ENCODE data around the gene ZNF514. TPM values are rescaled to one million over a fixed set of nuclear protein-coding genes. Genes with fewer than 3 reads are reported as not detected.

Gene ZNF514
- total and polyA plus RNA-seq, 12 donors, result 4.6 to 26.1 (median 14.2) TPM

- intact Hi-C loops (cut with DNase I), result no loop called here
- Histone ChIP-seq H3K4me3 (no peak overlapping the region), H3K27me3 (no peaks in the 10 kb centered on the region), H3K9me3 (replicated peaks in 1 of 3) (no peaks in the 10 kb centered on the region), H3K27ac (no peak overlapping the region), H3K36me3 (replicated peaks in 1 of 2) (no peaks in the 10 kb centered on the region), H3K4me1 (replicated peaks in 1 of 2) (no peaks in the 10 kb centered on the region)
- DNase-seq, result no peak
- TF ChIP-seq CTCF (IDR thresholded peaks at IDR 0.05) (no peak), POLR2A (IDR thresholded peaks at IDR 0.05) (no peak)
- 89 to 90% (median 90%) methylated on average over 2 of the region's 2 CpGs for WGBS, 4 donors
Measured at GRCh38 chr2:95174031-95174542, 14.4 kb upstream of the ZNF514 start.

- Histone ChIP-seq H3K27me3 (no peaks in the 10 kb centered on the region), H3K4me1 (replicated peaks in 1 of 2) (no peaks in the 10 kb centered on the region), H3K27ac (no peak overlapping the region), H3K9me3 (replicated peaks in 1 of 3) (no peaks in the 10 kb centered on the region), H3K4me3 (no peak overlapping the region), H3K36me3 (replicated peaks in 1 of 2) (no peaks in the 10 kb centered on the region)
- no peak for DNase-seq
- no peak for TF ChIP-seq CTCF (IDR thresholded peaks at IDR 0.05)
- no peak for TF ChIP-seq POLR2A (IDR thresholded peaks at IDR 0.05)
- intact Hi-C loops (cut with DNase I), result no loop called here
- 86 to 91% (median 88%) methylated on average over 7 of the region's 7 CpGs for WGBS, 4 donors
Measured at GRCh38 chr2:95171902-95172301, 12.3 kb upstream of the ZNF514 start.

GRCh38 chr2:95166065-95166763 lies 6.6 kb upstream of the ZNF514 start:
- no peaks in the 10 kb centered on the region for H3K9me3 ChIP-seq (replicated peaks in 1 of 3)
- DNase-seq, result no peak
- 7 to 10% (median 8%) methylated on average over 13 to 16 of the region's 16 CpGs for WGBS, 4 donors
- no peaks in the 10 kb centered on the region for H3K36me3 ChIP-seq (replicated peaks in 1 of 2)
- H3K4me3 ChIP-seq, result peak overlapping the region; percentile 50 to 96 (median 66)
- intact Hi-C loops (cut with DNase I), result no loop called here
- peak overlapping the region in 4 of 5 donors; percentile 81 to 95 (median 93) for H3K27ac ChIP-seq
- peaks cover 12 to 17% of the 10 kb centered on the region in 2 donors for H3K4me1 ChIP-seq (replicated peaks in 1 of 2)
- no peaks in the 10 kb centered on the region for H3K27me3 ChIP-seq
- TF ChIP-seq POLR2A (IDR thresholded peaks at IDR 0.05) (no peak), CTCF (IDR thresholded peaks at IDR 0.05) (no peak)

GRCh38 chr2:95165371-95166064 lies 5.9 kb upstream of the ZNF514 start, which contains the start of gene ZNF2:
TSS of gene ZNF2 (plus strand) at chr2:95165809. CDS start at chr2:95176227, 10,418 bp downstream.
- 0 to 1% (median 0%) methylated on average over 11 to 56 of the region's 56 CpGs for WGBS, 4 donors
- Histone ChIP-seq H3K9me3 (replicated peaks in 1 of 3) (no peaks in the 10 kb centered on the region), H3K36me3 (replicated peaks in 1 of 2) (no peaks in the 10 kb centered on the region), H3K4me1 (replicated peaks in 1 of 2) (peaks cover 12 to 17% of the 10 kb centered on the region in 2 donors), H3K4me3 (peak within 1 kb of the TSS; percentile 50 to 96 (median 66)), H3K27ac (peak within 1 kb of the TSS; percentile 81 to 96 (median 94)), H3K27me3 (no peaks in the 10 kb centered on the region)
- intact Hi-C loops (cut with DNase I), result no loop called here
- TF ChIP-seq POLR2A (IDR thresholded peaks at IDR 0.05) (peak; percentile 54 to 69), CTCF (IDR thresholded peaks at IDR 0.05) (no peak)
- peak; percentile 98 to 99 (median 99) for DNase-seq
